Activated CD8-positive, alpha-beta T cell treated with anti-CD3 and anti-CD28 coated beads for 36 hours (primary cell): ENCODE data around the gene GMPS. TPM values are rescaled to one million over a fixed set of nuclear protein-coding genes. Genes with fewer than 3 reads are reported as not detected.

Source experiments
- ATAC-seq: fragments of 200-7000 bp; cut with Tn5 transposase; one replicate; pipeline ENCODE4 v1.10.0; 2021; ENCODE audit warnings: mild to moderate bottlenecking, moderate library complexity
- CTCF ChIA-PET: fragments of 350-600 bp; sonication (Branson Sonifier 250); formaldehyde crosslinking; loops from one replicate; lab custom pipeline; 2021; ENCODE audit warnings: antibody characterized with exemption; lab: Charles Lee
- POLR2A ChIA-PET: fragments of 350-600 bp; sonication (Branson Sonifier 250); formaldehyde crosslinking; loops from one replicate; lab custom pipeline; 2021; ENCODE audit warnings: antibody characterized with exemption; lab: Charles Lee
- DNase-seq: peaks from one replicate; pipeline ENCODE4 v3.0.0-alpha.2; 2020
- H3K27ac Mint-ChIP-seq: one replicate; pipeline ENCODE4 v1.8.0; 2021; ENCODE audit warnings: mild to moderate bottlenecking, mixed read lengths
- H3K27me3 Mint-ChIP-seq: one replicate; pipeline ENCODE4 v1.8.0; 2021; ENCODE audit warnings: mixed read lengths
- H3K36me3 Mint-ChIP-seq: one replicate; pipeline ENCODE4 v1.8.0; 2021; ENCODE audit warnings: low read depth, mixed read lengths
- H3K4me1 Mint-ChIP-seq: one replicate; pipeline ENCODE4 v1.8.0; 2021; ENCODE audit warnings: low read depth, mixed read lengths
- H3K4me3 Mint-ChIP-seq: one replicate; pipeline ENCODE4 v1.8.0; 2021; ENCODE audit warnings: mild to moderate bottlenecking, moderate library complexity, mixed read lengths
- H3K9me3 Mint-ChIP-seq: one replicate; pipeline ENCODE4 v1.8.0; 2021; ENCODE audit warnings: mixed read lengths
- CTCF ChIP-seq: fragments of 200-600 bp; IDR thresholded peaks from one replicate; pipeline ENCODE4 v1.8.0; 2022; ENCODE audit warnings: antibody characterized with exemption, mild to moderate bottlenecking
- intact Hi-C: fragments of 100-400 bp; cut with micrococcal nuclease; formaldehyde crosslinking; loops from one replicate; pipeline ENCODE4 v1.10.0; 2022
- total RNA-seq, 2 experiments: library from RNA; stranded (reverse); gene quantifications; one replicate each; pipeline ENCODE4 v1.2.3, GENCODE V29; 2021

The GMPS gene
- total RNA-seq, 2 experiments from 2014 or later: 143 to 148 TPM

GRCh38 chr3:155970398-155970797 is 99.9 kb downstream of the GMPS start:
- DNase-seq (no peak), ATAC-seq (no peak)
- Mint-ChIP-seq H3K27ac (no peak overlapping the region), H3K9me3 (peaks cover 3% of the 10 kb centered on the region), H3K27me3 (no peaks in the 10 kb centered on the region), H3K4me1 (no peaks in the 10 kb centered on the region), H3K4me3 (no peak overlapping the region), H3K36me3 (no peaks in the 10 kb centered on the region)
- CTCF ChIA-PET: no interaction called here
- intact Hi-C loops: no loop called here
- TF ChIP-seq CTCF: no peak
- POLR2A ChIA-PET: no interaction called here

- H3K4me3 Mint-ChIP-seq: no peak overlapping the region
- H3K4me1 Mint-ChIP-seq: no peaks in the 10 kb centered on the region
- ChIA-PET CTCF (interaction anchor here (1.2 kb wide), 1 partner anchor 14 kb away, joined by 4 read pairs; no protein-coding TSS in a partner anchor), POLR2A (no interaction called here)
- no peaks in the 10 kb centered on the region for H3K36me3 Mint-ChIP-seq
- no peak for TF ChIP-seq CTCF
- DNase-seq (no peak), ATAC-seq (no peak)
- peaks cover 3% of the 10 kb centered on the region for H3K9me3 Mint-ChIP-seq
- intact Hi-C loops: no loop called here
- H3K27me3 Mint-ChIP-seq: no peaks in the 10 kb centered on the region
- H3K27ac Mint-ChIP-seq: no peak overlapping the region
Observed at GRCh38 chr3:155972885-155973584, 102.6 kb downstream of the GMPS start.

- no peak for DNase-seq
- Mint-ChIP-seq H3K9me3 (no peaks in the 10 kb centered on the region), H3K36me3 (no peaks in the 10 kb centered on the region), H3K4me3 (no peak overlapping the region), H3K27me3 (no peaks in the 10 kb centered on the region), H3K27ac (no peak overlapping the region), H3K4me1 (no peaks in the 10 kb centered on the region)
- ChIA-PET CTCF (no interaction called here), POLR2A (no interaction called here)
- intact Hi-C loops: no loop called here
- no peak for TF ChIP-seq CTCF
- no peak for ATAC-seq
Observed at GRCh38 chr3:155978324-155978723, 107.9 kb downstream of the GMPS start.

GRCh38 chr3:155979746-155980145 is 109.3 kb downstream of the GMPS start:
- ChIA-PET CTCF (no interaction called here), POLR2A (no interaction called here)
- no peak overlapping the region for H3K27ac Mint-ChIP-seq

More at GRCh38 chr3:155979746-155980145, 109.3 kb downstream of the GMPS start:
- intact Hi-C loops: no loop called here
- H3K36me3 Mint-ChIP-seq: no peaks in the 10 kb centered on the region
- no peaks in the 10 kb centered on the region for H3K9me3 Mint-ChIP-seq
- H3K4me1 Mint-ChIP-seq: no peaks in the 10 kb centered on the region
- ATAC-seq (no peak), DNase-seq (no peak)
- TF ChIP-seq CTCF: no peak
- H3K4me3 Mint-ChIP-seq: no peak overlapping the region
- peaks cover 2% of the 10 kb centered on the region for H3K27me3 Mint-ChIP-seq
